ENCODE measurements around the gene RBM19.

The RBM19 gene

GRCh38 chr12:113955109-113955970 is 10.8 kb downstream of the RBM19 start:
- DNase-seq = no peak

GRCh38 chr12:113954547-113954946 is 11.6 kb downstream of the RBM19 start:
- no peak for DNase-seq

DNA sequence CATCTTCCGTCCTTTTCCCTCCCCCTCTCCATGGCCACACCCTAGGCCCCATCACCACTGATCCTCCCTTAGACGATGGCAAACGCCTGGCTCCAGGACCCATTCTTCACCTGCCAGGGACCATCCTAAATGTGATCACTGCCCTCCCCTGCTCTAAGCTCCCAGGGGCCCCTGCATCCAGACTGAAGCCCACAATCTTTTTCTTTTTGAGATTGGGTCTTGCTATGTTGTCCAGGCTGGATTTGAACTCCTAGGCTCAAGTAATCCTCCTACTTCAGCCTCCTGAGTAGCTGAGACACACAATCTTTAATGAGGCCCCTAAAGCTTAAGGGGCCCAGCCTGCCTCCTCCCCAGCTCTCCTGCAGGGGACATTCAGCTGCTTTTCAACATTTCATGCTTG is 15.3 kb downstream of the RBM19 start:
- no peak for DNase-seq

DNA sequence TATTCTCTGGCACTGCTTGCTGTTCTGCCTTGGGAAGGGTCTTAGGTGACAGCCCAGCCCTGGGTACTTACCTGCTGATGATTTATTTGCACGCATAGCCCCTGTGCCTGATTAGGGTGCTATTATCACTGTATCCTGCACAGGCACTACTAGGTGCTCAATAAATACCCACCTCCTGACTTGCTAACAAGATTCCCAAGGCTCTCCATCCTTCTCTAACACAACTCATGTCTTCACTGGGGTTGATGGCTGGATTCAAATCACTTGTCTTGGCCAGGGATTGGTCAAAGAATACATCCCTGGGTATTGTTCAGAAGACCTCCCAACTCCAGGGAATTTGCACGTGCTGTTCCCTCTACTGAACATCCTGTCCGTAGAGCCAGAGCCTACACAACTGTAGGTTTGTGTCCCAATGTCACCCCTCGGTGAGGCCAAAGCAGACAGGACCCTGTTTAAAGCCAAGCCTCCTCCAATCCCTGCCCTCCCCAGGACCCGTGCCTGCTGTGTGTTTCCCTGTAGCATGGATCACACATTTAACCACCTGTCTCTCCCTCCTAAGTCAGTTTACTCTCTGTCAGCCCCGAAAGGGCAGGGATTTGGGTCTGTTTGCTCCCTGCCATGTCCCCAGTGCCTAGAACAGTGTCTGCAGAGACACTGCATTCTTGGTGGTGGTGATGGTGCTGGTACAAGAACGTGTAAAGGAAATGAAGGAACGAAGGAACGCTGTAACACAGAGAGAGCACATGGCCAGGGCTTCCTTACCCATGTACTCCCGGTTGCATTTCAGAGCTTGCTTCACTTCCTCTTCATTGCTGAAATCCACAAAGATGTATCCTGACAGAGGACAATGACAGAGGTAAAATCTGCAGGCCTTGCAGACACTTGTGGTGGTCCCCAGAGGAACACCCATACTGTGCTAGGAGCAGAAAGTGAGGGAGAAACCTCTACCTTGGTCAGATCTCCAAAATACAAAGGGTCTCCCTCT is 16.5 kb downstream of the RBM19 start:
- no peak for DNase-seq

DNA sequence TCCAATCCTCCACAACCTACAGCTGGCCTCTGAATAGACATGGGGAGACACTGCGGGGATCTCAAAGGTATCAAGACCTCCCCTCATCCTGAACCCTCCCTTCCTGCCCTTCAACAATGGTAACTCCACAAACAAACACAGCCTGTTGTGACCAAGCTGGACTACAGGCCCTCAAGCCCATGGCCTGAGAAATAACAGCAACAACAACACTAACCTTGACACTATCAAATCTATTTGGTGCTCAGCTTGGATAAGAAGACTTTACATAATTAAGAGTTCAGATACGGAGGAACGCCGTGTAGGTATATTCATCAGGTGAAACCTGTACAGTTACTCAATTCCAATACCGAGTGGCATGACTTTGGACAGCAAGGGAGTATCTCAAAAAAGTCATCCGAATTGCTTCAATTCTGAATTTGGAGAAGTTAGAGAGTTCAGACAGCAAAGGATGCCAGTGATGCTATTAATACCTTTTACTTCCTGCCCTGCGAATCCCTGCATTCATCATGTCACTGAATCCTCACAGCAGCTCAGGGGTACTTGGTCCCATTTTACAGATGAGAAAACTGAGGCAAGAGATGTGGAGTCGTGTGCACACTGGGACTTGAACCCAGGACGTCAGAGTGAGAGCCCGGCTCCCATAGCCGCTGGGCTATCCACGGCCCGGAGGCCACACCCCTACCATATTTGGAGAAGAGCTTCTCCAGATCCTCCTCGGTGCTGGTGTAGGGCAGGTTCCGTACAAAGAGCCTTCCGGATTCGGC is 17.8 kb downstream of the RBM19 start:
- DNase-seq = no peak

- DNase-seq = no peak
These were observed 19.9 kb downstream of the RBM19 start for GRCh38 chr12:113946175-113946574.

DNA sequence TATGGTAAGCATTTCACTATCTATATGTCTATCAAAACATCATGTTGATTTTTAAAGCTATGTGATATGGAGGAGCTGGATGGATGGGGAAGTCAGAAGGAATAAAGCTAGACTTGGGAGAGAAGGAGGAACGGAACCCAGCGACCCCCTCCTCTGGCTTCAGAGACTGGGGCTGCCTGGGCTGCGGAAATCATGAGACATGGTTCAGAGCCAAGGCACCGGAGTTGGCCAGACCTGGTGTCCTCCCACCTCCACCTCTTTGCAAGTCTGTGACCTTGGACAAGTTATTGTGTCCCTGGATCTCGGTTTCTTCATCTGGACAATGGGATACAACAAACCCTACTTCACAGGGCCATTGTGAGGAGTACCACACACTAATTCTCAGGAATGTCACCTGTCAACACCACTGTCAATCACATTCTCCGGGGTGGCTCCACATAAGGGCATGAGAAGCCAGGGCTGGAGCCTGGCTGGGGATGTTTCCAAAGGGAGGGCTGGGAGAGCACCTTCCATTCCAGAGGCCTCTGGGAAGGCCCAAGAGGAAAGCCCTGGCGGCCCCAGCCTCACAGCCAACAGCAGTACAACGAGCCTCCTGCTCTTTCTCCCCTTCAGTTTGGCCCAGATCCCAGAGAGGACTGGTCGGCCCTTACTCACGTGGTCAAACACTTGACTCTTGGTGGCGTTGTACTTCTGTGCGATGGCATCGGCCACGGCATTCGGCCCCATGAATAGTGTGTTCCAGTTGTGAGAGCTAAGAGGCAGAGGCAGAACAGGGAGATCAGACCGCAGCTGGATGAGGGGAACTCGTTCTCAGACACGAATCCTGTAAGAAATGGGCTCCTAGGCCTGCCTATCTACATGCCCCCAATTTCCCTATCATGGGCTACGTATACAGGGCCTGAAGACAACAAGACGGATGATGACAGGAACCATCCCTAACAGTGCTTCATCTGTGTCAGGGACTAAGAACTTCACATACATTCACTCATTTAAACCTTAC is 20.7 kb downstream of the RBM19 start:
- no peak for DNase-seq

GRCh38 chr12:113942209-113942608 is 23.9 kb downstream of the RBM19 start:
- DNase-seq = no peak

DNA sequence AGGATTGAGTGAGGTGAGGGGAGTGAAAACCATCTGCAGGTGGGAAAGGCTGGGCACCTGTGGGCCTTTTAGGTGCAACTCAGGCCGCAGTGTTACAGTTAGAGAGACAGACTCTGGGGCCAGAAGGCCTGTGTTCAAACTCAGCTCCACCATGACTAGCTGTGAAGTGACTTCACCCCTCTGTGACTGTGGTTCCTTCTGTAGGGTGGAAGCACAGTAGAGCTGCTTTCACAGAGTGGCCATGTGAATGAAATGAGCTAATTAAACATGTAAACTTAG is 25.0 kb downstream of the RBM19 start:
- DNase-seq = no peak

DNA sequence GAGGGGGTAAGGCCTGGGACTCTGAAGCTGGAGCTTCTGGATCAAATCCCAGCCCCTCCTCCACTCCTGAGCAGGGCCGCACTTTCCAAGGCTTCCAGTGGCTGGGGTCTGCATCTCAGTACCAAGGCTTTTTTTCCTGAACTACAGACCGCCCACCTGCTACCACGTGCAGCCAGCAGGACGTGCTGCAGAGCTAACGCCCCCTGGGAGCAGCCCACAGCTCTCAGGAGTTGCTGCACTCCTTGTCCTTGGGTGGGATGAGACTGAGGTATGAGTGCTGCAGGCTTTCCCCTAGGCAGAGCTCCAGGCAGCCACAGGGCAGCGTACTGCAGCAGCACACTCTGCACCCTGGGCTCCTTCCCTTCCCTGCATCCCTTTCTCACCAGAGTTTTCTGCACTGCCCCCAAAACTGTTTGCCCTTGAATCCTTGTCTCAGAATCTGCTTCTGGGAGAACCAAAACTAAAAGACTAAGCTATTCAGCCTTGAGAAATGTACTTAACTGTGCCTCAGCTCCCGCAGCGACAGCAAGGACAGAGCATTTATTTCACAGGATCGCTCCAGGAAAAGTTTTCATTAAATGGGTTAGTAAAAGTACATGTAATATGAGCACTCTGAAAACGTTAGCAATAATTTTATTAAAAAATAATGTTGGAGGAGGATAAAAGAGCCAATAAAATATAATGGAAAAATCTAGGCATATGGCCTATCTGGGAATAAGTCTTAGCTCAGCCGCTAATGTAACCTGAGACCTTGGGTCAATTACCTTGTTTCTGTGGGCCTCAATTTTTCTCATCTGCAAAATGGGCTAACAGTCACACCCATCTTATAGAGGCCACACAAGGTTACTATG is 25.5 kb downstream of the RBM19 start:
- DNase-seq = no peak

DNA sequence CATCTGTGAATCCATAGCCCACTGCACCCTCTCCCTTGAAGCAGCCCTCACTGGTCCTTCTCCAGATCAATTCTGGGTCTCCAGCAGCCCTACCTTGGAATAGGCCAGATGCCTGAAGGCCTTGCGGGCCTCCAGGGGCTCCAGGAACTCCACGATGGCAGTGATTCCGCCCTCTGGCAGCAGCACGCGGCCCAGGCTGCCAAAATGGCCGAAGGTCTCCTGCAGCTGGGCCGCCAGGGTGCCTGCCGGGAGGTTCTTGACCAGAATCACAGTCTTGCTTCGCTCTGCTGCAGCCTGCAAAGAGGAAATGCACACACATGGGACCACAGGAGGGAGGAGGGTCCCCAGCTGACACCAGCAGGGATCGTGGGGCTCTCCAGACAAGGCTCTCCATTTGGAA is 26.3 kb downstream of the RBM19 start:
- no peak for DNase-seq

DNA sequence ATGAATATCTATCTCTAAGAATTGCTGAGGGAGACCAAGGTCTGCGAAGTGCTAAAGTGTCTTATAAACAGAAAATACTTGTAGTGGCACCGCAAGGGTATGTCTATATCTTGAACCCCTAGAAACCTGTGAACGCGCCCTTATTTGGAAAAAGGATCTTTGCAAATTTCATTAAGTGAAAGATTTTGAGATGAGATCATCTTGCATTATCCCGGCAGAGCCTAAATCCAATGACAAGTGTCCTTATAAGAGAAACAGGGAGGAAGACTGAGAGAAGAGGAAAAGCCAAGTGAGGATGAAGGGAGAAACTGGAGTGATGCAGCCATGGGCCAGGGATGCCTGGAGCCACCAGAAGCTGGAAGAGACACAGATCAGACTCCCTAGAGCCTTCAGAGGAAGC is 27.7 kb downstream of the RBM19 start:
- no peak for DNase-seq

DNA sequence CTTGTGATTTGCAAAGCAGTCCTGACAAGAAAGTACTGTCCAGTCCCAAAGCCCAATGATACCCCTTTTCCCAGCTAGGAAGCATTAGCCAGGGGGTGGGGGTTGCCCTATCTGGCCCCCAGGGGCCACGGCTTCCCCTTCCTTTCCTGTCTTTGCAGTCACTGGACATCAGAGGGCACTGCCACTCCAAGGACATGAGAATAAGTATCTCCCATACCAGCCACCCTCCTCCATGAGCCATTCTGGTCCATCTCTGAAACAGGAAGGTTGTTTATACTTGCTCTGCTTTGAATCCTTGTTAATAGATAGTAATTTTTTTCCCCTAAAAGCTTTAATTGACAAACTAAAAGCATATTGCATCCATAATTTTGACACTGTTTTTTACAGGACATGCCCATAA is 29.7 kb downstream of the RBM19 start:
- DNase-seq = no peak

GRCh38 chr12:113935459-113935858 is 30.7 kb downstream of the RBM19 start:
- DNase-seq = no peak

DNA sequence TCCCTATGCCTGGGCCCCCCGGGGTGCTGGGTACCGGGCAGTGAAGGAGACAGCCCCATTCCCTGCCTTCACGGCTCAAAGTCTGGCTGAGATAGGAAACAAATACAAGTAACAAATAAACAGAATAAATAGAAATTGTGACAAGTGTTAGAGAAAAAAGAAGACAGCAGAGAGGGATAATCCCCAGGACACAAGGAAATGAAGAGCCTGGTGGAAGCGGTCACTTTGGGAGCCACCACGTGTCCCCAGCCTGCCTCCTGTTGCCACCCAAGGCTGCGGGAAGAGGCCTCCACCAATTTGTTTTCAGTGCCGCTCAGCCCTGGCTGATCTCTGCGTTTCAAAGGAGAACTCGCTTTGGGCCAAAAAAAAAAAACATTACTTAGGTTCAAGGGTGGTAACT is 31.2 kb downstream of the RBM19 start:
- DNase-seq = no peak

DNA sequence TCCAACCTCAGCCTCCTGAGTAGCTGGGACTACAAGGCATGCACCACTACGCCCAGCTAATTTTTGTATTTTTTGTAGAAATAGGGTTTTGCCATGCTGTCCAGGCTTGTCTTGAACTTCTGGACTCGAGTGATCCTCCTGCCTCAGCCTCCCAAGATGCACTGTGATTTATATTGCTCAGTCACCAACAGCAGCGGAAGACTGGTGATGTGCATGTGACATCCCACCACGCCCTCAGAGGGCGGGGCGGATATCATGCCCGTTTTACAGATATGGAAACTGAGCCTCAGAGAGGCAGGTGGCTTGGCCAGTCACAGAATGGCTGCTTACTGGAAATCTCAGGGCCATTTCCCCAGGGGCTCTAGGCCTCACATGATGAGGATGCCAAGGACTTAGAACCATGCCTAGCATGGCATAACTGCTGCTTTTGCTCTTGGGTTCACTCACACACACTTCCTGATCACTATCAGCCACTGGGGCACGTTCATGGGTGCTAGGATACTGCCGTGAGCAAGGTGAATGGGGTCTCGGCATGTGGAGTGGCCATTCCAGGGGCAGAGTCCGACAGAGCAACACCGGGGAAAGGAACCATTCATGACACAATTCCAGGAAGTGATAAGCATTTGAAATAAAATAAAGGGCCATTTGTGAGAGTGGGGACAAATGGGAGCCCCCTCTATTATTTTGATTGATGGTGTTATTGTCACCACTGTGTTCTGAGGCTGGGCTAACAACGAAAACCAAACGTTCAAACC is 31.9 kb downstream of the RBM19 start:
- DNase-seq = no peak

DNA sequence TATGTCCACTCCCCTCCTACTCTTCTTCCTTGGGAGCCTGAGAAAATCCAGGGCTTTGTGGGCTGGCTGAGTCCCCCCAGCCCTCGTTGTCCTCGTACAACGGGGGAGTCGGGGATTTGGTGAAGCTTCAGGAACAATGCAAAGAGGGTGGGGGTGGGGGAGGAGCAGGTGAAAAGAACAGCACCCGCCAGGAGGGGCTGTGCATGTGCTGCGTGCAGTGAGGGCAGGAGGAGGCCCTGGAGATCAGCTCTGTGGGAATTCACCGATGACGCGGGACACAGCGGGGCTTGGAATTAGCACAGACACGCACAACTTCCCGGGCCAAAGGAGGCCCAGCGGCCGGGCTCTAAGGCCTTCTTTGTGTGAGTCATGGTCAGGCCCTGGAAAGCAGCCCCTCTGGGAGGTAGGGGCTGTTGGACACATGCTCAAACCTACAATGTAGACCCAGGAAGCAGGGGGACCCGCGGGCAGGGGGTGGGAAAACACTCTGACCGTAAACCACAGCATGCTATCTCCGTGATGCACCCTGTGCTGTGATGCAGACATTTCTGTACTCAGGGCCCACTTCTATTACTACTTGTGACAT is 32.8 kb downstream of the RBM19 start:
- no peak for DNase-seq

DNA sequence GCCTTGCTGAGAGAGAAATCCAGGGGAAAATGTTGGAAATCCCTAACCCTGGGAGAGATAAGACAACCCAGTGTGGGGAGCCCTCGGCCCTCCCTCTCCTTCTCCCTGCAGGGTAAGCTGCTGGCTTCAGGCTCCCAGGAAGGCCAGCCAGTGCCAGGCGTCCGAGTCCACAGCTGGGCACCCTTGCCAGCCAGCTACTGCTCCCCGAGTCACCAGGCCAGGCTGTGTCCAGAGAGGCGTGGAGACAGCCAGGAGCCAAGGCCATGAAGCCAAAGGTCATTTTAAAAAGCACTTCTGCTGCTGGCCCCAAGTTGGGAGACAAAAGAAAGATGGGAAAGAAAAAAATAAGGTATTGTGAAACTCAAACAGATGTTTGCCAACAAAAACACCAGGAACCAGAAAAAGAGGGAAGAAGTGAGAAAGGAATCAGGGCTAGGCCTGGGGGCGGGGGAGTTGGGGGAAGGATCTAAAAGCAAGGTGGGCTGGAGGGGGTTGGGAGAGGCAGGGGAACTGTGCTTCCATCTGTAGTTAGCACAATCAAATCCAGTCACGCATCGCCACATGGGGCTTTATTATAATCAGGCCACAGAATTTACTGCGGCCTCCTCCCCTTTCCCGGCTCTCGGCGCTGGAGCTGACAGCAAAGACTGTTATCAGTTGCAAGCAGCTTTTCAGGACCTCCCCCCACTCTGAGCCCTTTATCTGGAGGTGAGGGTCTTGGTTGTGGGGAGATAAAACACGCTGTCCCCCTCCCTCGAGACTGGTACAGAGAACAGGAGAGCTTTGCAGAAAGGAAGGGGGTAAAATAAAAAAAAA is 33.5 kb downstream of the RBM19 start:
- DNase-seq = no peak

- DNase-seq = no peak
These were observed 34.6 kb downstream of the RBM19 start for GRCh38 chr12:113931517-113931916.

Measured in CD4-positive, alpha-beta T cell treated with Interleukin-12 subunit alpha and Interleukin-12 subunit beta, for 1 hour (primary cell).